Neural cell (in vitro differentiated cells): ENCODE results near the gene CADM1.

Experiments
- CTCF ChIP-seq: fragments of 450-650 bp; IDR thresholded peaks from 2 replicates; pipeline ENCODE4 v1.5.1; 2014; ENCODE audit warnings: antibody characterized with exemption, mild to moderate bottlenecking, moderate library complexity; ENCODE audit not compliant: poor library complexity, severe bottlenecking
- EP300 ChIP-seq: fragments of 450-650 bp; conservative IDR thresholded peaks from 2 replicates; pipeline ENCODE4 v1.6.1; 2014; ENCODE audit warnings: antibody characterized with exemption, mild to moderate bottlenecking, moderate library complexity; ENCODE audit not compliant: poor library complexity, severe bottlenecking
- TAF1 ChIP-seq: IDR thresholded peaks from 2 replicates; pipeline ENCODE4 v1.6.1; 2012; ENCODE audit warnings: low read depth

DNA sequence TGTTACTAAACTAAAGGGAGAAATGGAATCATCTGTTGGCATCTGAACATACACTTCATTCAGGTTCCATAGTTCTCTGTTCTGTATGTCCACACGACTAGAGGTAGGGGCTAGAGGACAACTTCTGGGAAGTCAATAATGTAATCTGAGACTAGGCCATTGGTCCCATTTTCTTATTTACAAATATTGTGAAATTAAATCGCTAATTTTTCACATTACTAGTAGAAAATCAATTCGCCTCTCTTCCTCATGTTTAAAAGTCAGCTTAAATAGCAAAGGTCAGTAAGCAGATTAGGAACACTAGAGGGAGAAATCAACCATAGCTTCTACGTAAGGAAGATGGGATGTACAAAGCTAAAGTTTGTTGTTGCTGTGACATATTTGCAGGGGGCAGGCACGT, 59.7 kb downstream of the CADM1 start:
- TF ChIP-seq EP300 (no peak), CTCF (no peak), TAF1 (no peak)
